ENCODE measurements around the gene KRT76.

The KRT76 gene

DNA sequence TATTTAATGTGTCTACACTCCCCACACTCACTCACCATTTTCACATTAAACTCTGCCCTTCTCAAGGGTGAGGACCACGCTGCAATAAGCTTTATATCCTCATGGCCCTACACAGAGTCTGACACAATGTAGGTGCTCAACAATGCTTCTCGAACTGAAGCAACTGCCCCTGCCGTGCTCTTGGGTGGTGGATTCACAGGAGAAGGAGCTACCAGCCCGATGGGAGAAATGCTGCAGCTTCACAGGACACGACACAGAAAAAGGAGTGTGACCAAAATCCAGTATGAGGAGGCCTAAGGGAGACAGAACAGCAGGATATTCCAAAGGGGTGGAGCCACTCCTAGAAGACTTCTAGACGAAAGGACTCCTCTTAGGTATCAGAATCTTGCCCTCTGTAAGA is 25.3 kb upstream of the KRT76 start:
- ChIA-PET POLR2A (no interaction called here), CTCF (interaction anchor here (0.9 kb wide), 1 partner anchor 11 kb away, joined by 3 read pairs; no protein-coding TSS in a partner anchor)
- DNase-seq (ENCODE audit: extremely low spot score), result no peak

DNA sequence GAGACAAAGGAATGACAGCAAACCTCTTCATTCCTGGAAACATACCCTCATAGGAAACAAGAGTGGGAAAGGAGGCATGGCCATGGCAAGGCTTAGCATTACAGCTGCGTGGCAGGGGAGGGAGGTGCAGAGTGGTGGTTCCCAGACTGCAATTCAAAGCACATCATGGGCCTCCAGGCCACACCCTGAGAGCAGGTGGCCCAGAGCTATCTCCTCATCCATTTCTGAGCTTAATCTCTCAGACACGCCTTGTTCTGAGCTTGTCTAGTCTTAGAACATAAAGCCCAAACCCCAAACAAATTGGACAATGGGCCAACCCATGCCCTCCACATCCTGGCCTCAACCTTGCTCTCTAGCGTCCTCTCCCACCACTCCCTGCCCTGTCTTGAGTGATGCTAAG is 24.6 kb upstream of the KRT76 start:
- CTCF ChIA-PET, result interaction anchor here (0.9 kb wide), 1 partner anchor 11 kb away, joined by 3 read pairs; no protein-coding TSS in a partner anchor
- no peak for TF ChIP-seq BHLHE40 (IDR thresholded peaks at IDR 0.05; ENCODE audit: borderline replicate concordance)
- TF ChIP-seq HDGF (IDR thresholded peaks at IDR 0.05; ENCODE audit: borderline replicate concordance), result no peak
- TF ChIP-seq ZNF384 (IDR thresholded peaks at IDR 0.05), result no peak
- TF ChIP-seq SP1 (IDR thresholded peaks at IDR 0.05), result no peak
- no peak for TF ChIP-seq LEF1 (IDR thresholded peaks at IDR 0.05; ENCODE audit: borderline replicate concordance)
- TF ChIP-seq L3MBTL2 (conservative IDR thresholded peaks at IDR 0.05), result no peak
- TF ChIP-seq, protein P1, sequence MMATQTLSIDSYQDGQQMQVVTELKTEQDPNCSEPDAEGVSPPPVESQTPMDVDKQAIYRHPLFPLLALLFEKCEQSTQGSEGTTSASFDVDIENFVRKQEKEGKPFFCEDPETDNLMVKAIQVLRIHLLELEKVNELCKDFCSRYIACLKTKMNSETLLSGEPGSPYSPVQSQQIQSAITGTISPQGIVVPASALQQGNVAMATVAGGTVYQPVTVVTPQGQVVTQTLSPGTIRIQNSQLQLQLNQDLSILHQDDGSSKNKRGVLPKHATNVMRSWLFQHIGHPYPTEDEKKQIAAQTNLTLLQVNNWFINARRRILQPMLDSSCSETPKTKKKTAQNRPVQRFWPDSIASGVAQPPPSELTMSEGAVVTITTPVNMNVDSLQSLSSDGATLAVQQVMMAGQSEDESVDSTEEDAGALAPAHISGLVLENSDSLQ (IDR thresholded peaks at IDR 0.05), result no peak
- TF ChIP-seq ARNT (IDR thresholded peaks at IDR 0.05), result no peak
- no peak for TF ChIP-seq ELF4 (IDR thresholded peaks at IDR 0.05)
- no peak for TF ChIP-seq TARDBP (IDR thresholded peaks at IDR 0.05)
- TF ChIP-seq FOXM1 (IDR thresholded peaks at IDR 0.05; ENCODE audit: borderline replicate concordance), result no peak
- no peak for TF ChIP-seq FOXA1 (IDR thresholded peaks at IDR 0.05)
- no peak for TF ChIP-seq CTBP1 (IDR thresholded peaks at IDR 0.05; ENCODE audit: borderline replicate concordance)
- no peak for TF ChIP-seq FOXK2 (IDR thresholded peaks at IDR 0.05)
- TF ChIP-seq SUZ12 (IDR thresholded peaks at IDR 0.05), result no peak
- no peak for TF ChIP-seq NFRKB (IDR thresholded peaks at IDR 0.05)
- no peak for DNase-seq (ENCODE audit: extremely low spot score)
- POLR2A ChIA-PET, result no interaction called here

More for the DNA sequence above, 25.3 kb upstream of the KRT76 start:
- TF ChIP-seq FOXK2 (IDR thresholded peaks at IDR 0.05), result no peak
- no peak for TF ChIP-seq FOXA1 (IDR thresholded peaks at IDR 0.05)
- no peak for TF ChIP-seq FOXM1 (IDR thresholded peaks at IDR 0.05; ENCODE audit: borderline replicate concordance)
- TF ChIP-seq ZNF384 (IDR thresholded peaks at IDR 0.05), result no peak
- TF ChIP-seq, protein P1 (IDR thresholded peaks at IDR 0.05), result no peak
- no peak for TF ChIP-seq BHLHE40 (IDR thresholded peaks at IDR 0.05; ENCODE audit: borderline replicate concordance)
- TF ChIP-seq CTBP1 (IDR thresholded peaks at IDR 0.05; ENCODE audit: borderline replicate concordance), result no peak
- TF ChIP-seq SUZ12 (IDR thresholded peaks at IDR 0.05), result no peak
- no peak for TF ChIP-seq L3MBTL2 (conservative IDR thresholded peaks at IDR 0.05)
- TF ChIP-seq ELF4 (IDR thresholded peaks at IDR 0.05), result no peak
- no peak for TF ChIP-seq ARNT (IDR thresholded peaks at IDR 0.05)
- no peak for TF ChIP-seq LEF1 (IDR thresholded peaks at IDR 0.05; ENCODE audit: borderline replicate concordance)
- TF ChIP-seq NFRKB (IDR thresholded peaks at IDR 0.05), result no peak

DNA sequence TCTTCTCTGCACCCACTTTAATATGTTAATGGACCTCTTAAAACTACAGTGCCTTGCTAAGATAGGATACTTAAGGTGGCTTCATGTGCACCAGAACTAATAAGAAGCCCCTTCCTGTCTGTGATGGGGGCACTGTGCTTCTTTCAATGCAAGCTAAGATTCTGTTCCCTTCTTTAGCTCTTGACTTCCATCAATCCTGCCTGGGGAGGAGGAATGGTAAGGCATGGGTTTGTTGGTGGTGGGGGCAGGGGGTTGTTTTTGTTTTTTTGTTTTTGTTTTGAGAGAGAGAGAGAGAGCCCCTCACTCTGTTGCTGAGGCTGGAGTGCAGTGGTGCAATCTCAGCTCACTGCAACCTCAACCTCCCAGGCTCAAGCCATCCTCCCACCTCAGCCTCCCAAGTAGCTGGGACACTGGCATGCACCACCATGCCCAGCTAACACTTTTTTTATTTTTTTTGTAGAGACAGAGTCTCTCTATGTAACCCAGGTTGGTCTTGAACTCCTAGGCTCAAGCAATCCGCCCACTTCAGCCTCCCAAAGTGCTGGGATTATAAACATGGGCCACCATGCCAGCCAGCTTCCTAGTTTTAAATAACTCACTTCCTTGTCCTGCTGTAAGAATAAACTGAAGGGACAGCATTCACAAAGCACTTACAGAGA is 23.2 kb upstream of the KRT76 start:
- POLR2A ChIA-PET, result no interaction called here
- no peak for TF ChIP-seq FOXM1 (IDR thresholded peaks at IDR 0.05; ENCODE audit: borderline replicate concordance)
- no peak for TF ChIP-seq HDGF (IDR thresholded peaks at IDR 0.05; ENCODE audit: borderline replicate concordance)
- no peak for TF ChIP-seq NFRKB (IDR thresholded peaks at IDR 0.05)
- TF ChIP-seq FOXA1 (IDR thresholded peaks at IDR 0.05), result no peak
- TF ChIP-seq, protein P1 (IDR thresholded peaks at IDR 0.05), result no peak
- TF ChIP-seq SP1 (IDR thresholded peaks at IDR 0.05), result no peak
- TF ChIP-seq ELF4 (IDR thresholded peaks at IDR 0.05), result no peak
- no peak for TF ChIP-seq ZNF384 (IDR thresholded peaks at IDR 0.05)
- TF ChIP-seq SUZ12 (IDR thresholded peaks at IDR 0.05), result no peak
- TF ChIP-seq ARNT (IDR thresholded peaks at IDR 0.05), result no peak
- no peak for TF ChIP-seq LEF1 (IDR thresholded peaks at IDR 0.05; ENCODE audit: borderline replicate concordance)
- TF ChIP-seq L3MBTL2 (conservative IDR thresholded peaks at IDR 0.05), result no peak
- TF ChIP-seq TARDBP (IDR thresholded peaks at IDR 0.05), result no peak
- no peak for TF ChIP-seq CTBP1 (IDR thresholded peaks at IDR 0.05; ENCODE audit: borderline replicate concordance)
- no peak for TF ChIP-seq FOXK2 (IDR thresholded peaks at IDR 0.05)
- no peak for TF ChIP-seq BHLHE40 (IDR thresholded peaks at IDR 0.05; ENCODE audit: borderline replicate concordance)
- CTCF ChIA-PET, result no interaction called here
- DNase-seq (ENCODE audit: extremely low spot score), result no peak

DNA sequence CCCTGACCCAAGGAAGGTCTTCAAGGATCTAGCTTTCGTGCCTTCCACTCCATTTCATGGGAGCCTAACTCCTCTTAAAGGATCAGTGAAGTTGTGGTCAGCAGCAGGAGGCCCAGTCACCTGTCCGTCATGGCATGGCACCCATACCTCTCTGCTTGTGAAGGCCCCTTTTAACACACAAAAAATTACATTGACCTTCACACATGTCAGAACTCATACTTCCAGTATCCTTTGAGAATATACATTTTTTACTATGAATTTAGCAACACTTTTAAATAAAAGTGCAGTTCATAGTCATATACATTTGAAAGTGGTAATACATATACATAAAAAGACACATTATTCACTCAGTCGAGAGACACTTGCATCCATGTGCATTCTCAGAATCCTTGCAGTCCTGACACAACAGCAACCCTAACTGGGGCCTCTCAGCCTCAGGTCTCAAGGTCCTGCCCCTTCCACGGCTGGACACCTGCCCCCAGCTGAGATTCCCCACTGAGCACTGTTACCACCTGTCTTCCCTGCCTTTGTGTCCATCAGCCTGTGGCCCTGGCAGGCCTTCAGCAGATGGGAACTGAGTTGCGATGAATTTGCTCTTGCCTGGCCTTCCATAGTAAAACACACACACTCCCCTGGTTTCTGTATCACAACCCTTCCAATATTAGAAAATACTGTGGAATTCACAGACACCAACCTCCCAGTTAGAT is 22.5 kb upstream of the KRT76 start:
- POLR2A ChIA-PET, result no interaction called here
- CTCF ChIA-PET, result no interaction called here

More for the DNA sequence above, 22.5 kb upstream of the KRT76 start:
- TF ChIP-seq ZNF384 (IDR thresholded peaks at IDR 0.05) (no peak), FOXA1 (IDR thresholded peaks at IDR 0.05) (no peak), ELF4 (IDR thresholded peaks at IDR 0.05) (no peak), CTBP1 (IDR thresholded peaks at IDR 0.05; ENCODE audit: borderline replicate concordance) (no peak), TARDBP (IDR thresholded peaks at IDR 0.05) (no peak), FOXK2 (IDR thresholded peaks at IDR 0.05) (no peak)
- TF ChIP-seq, protein P1 (IDR thresholded peaks at IDR 0.05), result no peak
- DNase-seq (ENCODE audit: extremely low spot score), result no peak

All from HEK293T (cell line).